Endothelial cell of hepatic sinusoid (primary cell): ENCODE results near the gene QRICH2.

Experiments used
- in situ Hi-C: cut with HindIII; loops from 2 replicates; pipeline ENCODE4 v1.10.0; 2017; ENCODE audit warnings: low sequenced_read_pairs

Gene QRICH2

DNA sequence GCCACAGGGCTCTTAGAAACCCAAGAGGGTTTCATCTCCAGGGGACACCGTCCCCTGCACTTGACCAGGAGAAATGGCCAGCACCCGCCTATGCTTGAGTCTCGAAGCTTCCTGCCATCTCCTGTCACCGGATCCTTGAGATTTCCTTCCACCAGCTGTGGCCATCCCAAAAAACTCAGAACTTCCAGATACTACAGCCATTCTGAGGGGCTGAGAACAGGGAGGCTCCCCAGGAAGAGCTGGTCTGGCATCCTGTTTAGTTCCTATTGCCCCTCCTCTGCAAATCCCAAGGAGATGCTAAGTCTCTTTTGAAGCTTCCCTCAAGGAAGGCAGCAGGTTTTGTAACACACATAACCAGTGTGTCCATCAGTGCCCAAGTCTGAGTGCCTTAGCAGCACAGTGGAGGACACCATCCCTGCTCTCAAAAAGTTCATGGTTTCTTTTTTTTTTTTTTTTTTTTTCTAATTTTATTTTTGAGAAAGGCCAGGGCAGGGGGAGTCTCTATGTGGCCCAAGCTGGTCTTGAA is 41.0 kb downstream of the QRICH2 start:
- in situ Hi-C loops = loop anchor here (25.0 kb wide), 1 partner anchor 355 kb away; the partner anchor contains the start of gene MRPL38

DNA sequence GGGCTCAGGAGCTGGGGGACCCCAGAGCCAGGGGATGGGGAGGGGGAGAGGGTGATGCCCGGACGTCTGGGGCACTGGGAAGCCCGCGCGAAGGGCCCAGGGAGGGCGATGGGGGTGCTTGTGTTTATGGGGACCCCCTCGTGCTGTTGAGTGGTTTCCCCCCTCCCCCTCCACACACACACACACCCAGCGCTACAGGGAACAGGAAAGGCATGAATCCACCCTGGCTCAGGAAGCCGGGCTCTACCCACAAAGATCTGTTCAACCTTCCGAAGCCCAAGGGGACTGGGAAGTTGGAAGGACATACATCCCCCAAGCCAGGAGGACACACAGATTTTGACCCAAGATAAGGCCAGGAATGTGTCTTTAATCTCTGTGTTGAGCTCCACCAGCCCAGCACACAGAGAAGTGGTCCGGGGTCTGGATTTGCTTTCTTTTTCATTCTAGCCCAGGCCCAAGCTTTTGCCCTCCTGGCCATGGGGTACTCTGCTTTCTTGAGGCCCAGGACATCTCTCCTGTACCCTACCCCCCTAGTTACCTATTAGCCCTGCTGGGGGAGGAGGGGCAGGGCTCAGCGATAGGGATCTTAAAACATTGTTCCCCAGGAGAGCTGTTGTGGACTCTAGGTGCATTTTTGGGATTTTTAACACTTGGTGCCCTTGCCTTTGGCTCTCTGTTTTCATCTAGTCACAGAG is 41.7 kb downstream of the QRICH2 start:
- in situ Hi-C loops = loop anchor here (25.0 kb wide), 1 partner anchor 354 kb away; the partner anchor contains the start of gene MRPL38

DNA sequence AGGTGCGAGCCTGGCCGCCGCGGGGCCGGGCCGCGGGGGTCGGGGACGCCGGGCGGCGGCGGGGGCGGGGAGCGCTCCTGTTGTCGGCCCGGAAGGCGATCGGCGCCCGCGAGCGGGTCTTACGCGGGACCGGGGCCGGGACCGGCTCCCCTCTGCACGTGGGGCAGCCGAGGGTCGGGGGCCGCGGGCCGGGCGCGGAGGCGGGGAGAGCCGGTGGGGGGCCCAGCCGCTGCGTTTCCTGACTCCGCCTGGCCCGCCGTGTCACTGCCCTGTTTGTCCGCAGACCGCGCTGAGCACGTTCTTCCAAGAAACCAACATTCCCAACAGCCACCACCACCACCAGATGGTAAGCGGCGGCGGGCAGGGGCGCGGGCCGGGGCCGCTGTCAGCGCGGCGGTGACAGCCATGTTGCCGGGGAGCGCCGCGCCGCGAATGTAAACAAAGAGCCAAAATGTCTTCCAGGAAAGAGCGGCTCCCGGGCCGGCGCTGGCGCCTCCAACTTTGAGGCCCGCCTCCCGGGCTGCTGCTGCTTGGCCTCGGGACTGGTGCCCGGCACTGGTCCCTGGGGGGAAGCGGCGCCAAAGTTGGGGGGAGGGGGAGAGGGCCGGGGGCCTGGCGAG is 42.3 kb downstream of the QRICH2 start:
- in situ Hi-C loops = loop anchor here (25.0 kb wide), 1 partner anchor 353 kb away; the partner anchor contains the start of gene MRPL38

DNA sequence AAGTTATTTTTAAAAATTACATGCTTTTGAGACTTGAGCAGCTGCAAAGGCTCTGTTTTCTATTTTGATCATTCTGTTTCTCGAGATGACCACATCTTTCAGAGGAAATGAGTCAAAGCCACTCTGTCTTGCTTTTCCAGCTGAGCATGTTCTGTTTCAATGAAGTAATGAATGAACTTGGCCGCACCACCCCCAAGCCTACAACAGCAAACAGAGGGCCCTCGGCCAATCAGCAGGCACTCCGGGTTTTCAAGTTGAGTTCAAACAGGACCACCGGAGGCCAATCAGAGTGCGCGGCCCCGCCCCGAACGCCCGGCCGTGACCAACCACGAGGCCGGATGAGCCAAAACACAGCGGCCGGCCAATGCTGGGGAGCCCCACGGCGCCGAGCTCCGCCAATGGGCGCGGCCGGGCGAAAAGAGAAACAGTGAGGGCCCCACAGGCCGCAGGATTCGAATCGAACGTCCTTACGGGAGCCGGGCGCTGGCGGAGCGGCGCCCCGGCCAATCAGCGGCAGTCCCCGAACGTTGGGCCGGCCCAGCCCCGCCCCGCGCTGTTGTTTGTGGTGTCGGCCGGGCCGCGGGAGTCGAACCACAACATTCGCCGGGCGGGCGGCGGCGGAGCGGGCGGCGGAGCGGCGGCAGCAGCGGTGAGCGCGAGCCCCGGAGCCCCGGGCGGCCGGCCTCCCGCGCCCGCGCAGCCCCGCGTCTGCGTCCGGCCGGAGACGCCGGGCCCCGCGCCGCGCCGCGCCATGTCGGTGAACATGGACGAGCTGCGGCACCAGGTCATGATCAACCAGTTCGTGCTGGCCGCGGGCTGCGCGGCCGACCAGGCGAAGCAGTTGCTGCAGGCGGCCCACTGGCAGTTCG is 43.1 kb downstream of the QRICH2 start, which contains the start of gene UBALD2:
TSS of gene UBALD2 (plus strand) at position 594 of the 869 bp plus-strand sequence. CDS start at position 752, 158 bp downstream.
- in situ Hi-C loops = loop anchor here (25.0 kb wide), 1 partner anchor 353 kb away; the partner anchor contains the start of gene MRPL38

DNA sequence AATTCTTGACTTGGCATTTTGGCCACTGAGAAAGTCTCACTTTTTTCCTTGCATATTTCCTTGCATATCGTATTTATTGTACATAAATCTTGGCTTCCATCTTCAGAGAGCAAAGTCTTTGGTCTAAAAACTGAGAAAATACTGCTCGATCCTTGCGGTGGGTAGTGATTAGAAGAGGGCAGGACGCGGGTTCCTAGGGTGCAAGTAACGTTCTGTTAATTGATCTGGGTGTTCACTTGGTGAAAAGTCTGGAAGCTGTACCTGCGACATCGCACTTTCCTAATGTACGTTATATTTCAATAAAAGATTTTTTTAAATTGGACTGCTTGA is 43.7 kb downstream of the QRICH2 start:
- in situ Hi-C loops = loop anchor here (25.0 kb wide), 1 partner anchor 352 kb away; the partner anchor contains the start of gene MRPL38

DNA sequence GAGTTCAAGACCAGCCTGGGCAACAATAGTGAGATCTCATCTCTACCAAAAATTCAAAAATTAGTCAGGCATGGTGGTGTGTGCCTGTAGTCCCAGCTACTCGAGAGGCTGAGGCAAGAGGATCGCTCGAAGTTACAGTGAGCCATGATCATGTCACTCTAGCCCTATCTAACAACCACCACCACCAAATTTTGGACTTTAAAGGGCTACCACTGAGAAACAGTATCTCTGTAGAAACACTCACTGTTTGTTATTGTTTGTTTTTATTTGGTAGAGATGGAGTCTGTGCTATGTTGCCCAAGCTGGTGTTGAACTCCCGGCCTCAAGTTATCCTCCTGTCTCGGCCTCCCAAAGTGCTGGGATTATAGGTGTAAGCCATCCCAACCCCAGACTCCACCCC is 44.2 kb downstream of the QRICH2 start:
- in situ Hi-C loops = loop anchor here (25.0 kb wide), 1 partner anchor 352 kb away; the partner anchor contains the start of gene MRPL38

DNA sequence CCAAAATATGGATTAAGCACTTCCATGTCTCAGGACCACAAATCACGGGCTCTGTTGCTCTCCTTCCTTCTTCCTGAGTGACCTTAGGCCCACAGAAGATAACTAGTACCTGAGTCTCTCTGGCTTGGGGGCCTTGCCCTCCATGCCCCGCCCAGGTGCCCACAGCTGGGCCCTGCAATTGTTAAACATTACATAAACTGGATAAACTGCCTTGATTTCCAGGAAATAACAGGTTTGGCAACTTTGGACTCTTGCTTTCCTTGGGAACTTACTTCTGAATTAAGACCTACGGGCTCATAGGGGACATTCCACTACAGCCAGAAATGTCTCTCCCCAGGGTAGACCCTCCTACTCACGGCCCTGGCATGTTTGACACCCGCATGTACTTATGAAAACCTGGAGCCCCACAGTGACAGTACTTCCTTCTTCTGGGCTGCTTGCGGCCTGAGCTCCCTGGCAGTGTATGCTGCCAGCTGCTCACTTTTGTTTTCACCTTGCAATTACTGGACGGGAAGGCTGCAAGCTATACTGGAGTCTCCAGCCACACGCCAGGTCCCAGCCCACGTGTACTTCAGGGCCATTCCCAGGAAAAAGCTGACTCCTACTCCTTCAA is 45.2 kb downstream of the QRICH2 start:
- in situ Hi-C loops = loop anchor here (25.0 kb wide), 1 partner anchor 351 kb away; the partner anchor contains the start of gene MRPL38

DNA sequence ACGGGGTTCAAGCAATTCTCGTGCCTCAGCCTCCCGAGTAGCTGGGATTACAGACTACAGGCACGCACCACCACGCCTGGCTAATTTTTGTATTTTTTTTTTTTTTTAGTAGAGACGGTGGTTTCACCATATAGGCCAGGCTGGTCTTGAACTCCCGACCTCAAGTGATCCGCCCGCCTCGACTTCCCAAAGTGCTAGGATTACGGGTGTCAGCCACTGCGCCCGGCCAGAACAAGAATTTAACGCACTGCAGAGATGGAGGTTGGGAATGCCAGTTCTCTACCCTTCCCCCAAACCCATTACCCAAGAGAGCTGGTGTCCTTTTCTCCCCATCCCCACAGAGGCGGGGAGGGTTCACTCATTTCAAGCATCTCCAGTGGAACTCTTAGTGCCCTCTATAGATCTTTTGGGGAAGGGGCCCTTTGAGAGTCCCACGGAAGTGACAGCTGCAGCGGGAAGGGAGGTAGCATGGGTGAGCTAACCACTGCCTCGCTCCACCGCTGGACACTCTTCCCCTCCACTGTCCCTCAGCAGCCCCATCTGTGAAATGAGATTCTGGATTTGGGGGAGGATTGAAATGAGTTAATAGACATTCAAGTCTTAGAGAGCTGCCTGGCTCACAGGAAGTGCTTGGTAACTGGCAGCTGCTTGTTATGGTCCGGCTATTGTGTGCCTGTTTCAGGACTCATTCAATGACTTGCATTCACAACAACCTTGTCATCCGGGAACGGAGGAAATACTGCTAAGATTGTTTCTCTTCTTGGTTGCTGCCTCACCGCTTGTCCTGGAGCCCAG is 46.5 kb downstream of the QRICH2 start:
- in situ Hi-C loops = loop anchor here (25.0 kb wide), 1 partner anchor 349 kb away; the partner anchor contains the start of gene MRPL38

DNA sequence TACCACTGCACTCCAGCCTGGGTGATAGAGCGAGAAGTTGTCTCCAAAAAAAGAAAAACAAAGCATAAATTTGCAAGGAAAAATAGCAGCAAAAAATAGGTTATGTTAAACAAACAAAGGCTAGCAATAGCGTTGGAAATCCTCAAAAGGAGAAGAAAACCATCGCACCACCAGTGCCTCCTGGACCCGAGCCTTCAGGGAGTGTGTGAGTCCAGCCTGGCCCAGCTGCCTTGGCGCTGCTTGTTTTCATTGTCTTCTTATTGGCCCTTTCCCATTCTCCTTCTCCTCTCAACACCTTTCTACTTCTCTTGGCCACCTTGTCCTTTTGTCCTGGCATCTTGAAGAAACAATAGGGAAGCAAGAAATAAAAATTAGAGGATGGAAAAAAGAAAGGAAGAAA is 47.4 kb downstream of the QRICH2 start:
- in situ Hi-C loops = loop anchor here (25.0 kb wide), 1 partner anchor 348 kb away; the partner anchor contains the start of gene MRPL38

DNA sequence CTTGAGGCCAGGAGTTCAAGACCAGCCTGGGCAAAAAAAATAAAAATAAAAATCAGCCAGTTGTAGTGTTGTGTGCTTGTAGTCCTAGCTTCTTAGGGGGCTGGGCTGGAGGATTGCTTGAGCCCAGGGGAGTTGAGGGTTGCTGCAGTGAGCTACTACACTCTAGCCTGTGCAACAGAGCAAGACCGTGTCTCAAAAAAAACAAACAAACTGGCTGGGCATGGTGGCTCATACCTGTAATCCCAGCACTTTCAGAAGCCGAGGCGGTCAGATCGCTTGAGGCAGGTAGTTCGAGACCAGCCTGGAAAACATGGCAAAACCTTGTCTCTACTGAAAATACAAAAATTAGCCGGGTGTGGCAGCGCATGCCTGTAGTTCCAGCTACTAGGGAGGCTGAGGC is 47.9 kb downstream of the QRICH2 start:
- in situ Hi-C loops = loop anchor here (25.0 kb wide), 1 partner anchor 348 kb away; the partner anchor contains the start of gene MRPL38

DNA sequence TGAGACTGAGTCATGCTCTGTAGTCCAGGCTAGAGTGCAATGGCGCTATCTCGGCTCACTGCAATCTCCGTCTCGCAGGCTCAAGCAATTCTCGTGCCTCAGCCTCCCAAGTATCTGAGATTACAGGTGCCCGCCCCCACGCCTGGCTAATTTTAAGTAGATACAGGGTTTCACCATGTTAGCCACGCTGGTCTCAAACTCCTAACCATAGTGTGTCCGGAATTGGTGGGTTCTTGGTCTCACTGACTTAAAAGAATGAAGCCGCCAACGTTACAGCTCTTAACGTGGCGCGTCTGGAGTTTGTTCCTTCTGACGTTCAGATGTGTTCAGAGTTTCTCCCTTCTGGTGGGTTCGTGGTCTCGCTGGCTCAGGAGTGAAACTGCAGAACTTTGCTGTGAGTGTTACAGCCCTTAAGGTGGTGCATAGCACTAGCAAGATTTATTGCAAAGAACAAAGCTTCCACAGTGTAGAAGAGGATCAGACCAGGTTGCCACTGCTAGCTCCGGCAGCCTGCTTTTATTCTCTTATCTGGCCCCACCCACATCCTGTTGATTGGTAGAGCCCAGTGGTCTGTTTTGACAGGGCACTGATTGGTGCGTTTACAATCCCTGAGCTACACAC is 51.5 kb downstream of the QRICH2 start:
- in situ Hi-C loops = loop anchor here (5.0 to 25.0 kb wide), 2 partner anchors 54 to 344 kb away; partner anchors contain the start of gene MRPL38

DNA sequence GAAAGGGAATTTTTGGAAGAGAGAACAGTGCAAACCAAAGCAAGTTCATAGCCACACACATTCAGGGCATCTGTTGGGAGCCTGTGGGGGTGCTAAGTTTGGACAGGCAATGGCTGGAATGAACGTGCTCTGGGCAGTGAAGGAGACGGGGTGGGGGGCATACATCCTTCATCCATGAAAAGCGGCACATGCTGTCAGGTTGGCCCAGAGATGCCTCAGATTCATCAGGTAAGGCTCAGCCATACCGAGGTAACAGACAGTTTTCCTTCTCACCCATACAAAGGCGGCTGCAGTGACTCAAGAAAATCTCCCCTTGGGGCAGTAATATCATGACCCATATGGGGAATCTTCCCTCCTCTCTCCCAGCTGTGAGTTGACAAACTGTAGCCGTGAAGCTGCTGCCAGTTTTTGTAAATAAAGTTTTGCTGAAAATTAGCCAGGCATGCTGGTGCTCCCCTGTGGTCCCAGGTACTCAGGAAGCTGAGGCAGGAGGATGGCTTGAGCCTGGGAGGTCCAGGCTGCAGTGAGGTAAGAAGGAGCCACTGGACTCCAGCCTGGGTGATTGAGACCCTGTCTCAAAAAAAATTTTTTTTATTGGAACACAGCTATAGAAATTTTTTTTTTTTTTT is 52.2 kb downstream of the QRICH2 start:
- in situ Hi-C loops = loop anchor here (5.0 to 25.0 kb wide), 2 partner anchors 54 to 344 kb away; partner anchors contain the start of gene MRPL38

DNA sequence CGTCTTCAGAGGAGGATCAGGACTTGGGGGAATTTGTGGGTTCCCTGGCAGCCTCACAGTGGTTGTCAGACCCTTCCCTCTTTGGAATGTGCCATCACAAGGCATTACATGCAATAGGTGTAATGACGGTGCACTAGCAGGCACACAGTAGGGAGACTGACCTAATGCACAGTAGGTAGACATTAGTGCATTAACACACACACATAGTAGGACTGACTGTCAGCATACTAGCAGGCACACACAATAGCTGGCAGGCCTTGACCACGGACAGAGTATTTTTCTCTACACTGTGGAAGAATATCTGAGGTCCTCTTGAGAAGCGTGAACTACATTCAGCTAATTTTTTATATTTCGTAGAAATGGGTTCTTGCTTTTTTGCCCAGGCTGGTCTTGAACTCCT is 53.8 kb downstream of the QRICH2 start:
- in situ Hi-C loops = loop anchor here (25.0 kb wide), 1 partner anchor 342 kb away; the partner anchor contains the start of gene MRPL38

DNA sequence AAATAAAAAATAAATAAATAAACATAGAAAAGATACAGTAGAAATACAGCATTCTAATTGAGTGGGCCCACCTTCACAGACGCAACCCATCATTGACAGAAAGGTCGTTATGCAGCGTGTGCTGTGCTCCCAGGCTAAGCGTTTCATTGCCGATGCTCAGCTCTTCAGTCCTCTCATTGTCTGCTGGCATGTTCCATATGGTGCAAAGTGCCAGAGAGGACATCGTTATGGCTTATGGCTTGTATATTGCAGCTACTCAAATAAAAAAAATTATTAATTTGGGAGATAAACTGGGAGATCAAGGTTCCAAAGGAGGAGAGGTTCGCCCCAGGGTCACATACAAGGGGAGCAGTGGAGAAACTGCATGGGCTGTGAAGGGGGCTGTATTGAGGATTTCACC is 54.2 kb downstream of the QRICH2 start:
- in situ Hi-C loops = loop anchor here (25.0 kb wide), 1 partner anchor 342 kb away; the partner anchor contains the start of gene MRPL38

DNA sequence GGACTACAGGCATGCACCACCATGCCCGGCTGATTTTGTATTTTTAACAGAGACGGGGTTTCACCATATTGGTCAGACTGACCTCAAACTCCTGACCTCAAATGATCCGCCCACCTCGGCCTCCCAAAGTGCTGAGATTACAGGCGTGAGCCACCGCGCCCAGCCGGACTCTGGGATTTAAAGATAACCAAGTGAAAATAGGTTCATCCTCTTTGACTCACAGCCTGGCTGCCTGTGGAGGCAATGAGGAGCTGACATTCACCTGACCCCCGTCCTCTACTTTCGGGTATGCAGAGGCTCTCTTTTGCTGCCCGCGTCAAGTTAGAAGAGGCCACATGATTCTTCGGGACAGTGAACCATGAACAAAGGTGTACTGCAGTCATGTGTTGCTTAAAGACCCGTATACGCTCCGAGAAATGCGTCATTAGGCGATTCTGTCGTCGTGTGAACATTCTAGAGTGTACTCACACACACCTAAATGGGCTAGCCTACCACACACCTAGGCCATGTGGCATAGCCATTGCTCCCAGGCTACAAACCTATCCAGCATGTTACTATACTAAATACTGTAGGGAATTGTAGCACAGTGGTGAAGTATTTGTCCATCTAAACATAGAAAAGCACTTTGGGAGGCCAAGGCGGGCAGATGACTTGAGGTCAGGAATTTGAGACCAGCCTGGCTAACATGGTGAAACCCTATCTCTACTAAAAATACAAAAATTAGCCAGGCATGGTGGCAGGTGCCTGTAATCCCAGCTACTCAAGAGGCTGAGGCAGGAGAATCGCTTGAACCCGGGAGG is 54.9 kb downstream of the QRICH2 start:
- in situ Hi-C loops = loop anchor here (25.0 kb wide), 1 partner anchor 341 kb away; the partner anchor contains the start of gene MRPL38

DNA sequence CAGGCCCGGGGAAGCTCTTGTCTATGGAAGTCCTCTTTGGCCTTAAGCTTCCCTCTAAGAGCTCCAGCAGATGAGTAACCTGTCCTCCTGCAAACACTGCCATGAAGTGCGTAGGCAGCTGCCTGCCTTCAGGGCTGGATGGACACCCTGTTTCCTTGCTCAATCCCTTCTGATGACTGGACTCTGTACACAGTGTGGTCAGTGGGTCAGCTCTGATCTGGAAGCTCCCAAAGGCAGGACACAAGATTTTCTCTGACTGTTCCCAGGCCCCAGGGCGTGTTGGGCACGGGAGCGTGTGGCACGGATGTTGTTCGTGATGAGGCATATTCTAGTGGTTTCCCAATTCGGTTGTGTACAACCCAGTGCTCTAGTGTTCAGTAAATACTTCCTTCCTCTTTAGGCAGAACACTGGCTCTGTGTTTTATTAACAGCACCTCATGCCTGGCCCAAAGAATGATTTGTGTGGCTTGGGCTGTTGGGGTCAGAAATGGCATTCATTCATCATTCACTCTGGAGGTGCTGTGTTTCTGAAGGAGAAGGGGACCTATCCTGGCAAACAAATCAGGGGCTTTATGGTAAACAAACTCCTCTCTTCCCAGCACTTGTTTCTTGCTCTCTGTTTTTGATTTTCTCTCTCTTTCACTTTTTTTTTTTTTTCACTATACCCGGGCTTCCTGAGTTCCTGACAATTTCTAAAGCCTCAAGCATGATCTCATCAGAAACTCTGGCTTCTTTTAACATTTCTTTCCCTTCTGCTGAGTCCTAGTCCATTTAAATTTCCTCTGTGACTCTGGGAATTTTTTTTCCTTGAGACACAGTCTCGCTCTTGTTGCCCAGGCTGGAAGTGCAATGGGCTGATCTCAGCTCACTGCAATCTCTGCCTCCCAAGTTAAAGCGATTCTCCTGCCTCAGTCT is 55.8 kb downstream of the QRICH2 start:
- in situ Hi-C loops = loop anchor here (25.0 kb wide), 1 partner anchor 340 kb away; the partner anchor contains the start of gene MRPL38
